Measurements from ENCODE around the gene CORO6.

The CORO6 gene

GRCh38 chr17:29622337-29623282, at the start of gene CORO6:
TSS of gene CORO6 (minus strand) at chr17:29622912. CDS start at chr17:29621421, 1,491 bp downstream.
- H3K27me3 ChIP-seq (ENCODE audit: insufficient read depth, low read depth, severe bottlenecking): no peaks in the 10 kb centered on the region
- no peak for TF ChIP-seq CTCF (IDR thresholded peaks at IDR 0.05; ENCODE audit: low read depth, low read length)
- no peaks in the 10 kb centered on the region for H3K9me3 ChIP-seq (ENCODE audit: severe bottlenecking)
- peak within 1 kb of the TSS; percentile 49 for H3K4me3 ChIP-seq (ENCODE audit: low read depth, low read length)
- peak; percentile 46 for DNase-seq
- H3K27ac ChIP-seq: peak within 1 kb of the TSS; percentile 53
- no peaks in the 10 kb centered on the region; the same call in 1 of the 2 replicates for H3K36me3 ChIP-seq

DNA sequence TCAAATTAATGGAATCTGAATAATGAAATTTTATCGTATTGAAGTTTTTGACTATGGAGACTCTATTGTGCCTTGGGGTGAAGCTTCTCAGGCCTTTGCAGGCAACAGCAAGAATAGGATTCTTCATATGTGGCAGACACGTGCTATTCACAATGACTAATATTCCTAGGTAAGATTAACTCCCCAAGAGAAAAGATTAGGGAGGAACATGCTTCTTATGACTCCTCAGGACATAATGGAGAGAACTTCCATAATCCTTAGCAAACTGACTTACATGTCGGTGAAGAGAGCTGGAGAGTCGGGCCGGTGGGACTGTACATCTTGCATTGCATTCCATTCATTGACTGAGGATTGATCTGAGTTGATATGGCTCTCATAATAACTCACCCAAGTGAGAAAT, 48.9 kb upstream of the CORO6 start:
- Histone ChIP-seq H3K36me3 (peaks cover 30% of the 10 kb centered on the region), H3K9me3 (ENCODE audit: severe bottlenecking) (no peaks in the 10 kb centered on the region), H3K27me3 (ENCODE audit: insufficient read depth, low read depth, severe bottlenecking) (no peaks in the 10 kb centered on the region), H3K27ac (no peak overlapping the region), H3K4me3 (ENCODE audit: low read depth, low read length) (no peak overlapping the region)
- no peak for DNase-seq
- no peak for TF ChIP-seq CTCF (IDR thresholded peaks at IDR 0.05; ENCODE audit: low read depth, low read length)

DNA sequence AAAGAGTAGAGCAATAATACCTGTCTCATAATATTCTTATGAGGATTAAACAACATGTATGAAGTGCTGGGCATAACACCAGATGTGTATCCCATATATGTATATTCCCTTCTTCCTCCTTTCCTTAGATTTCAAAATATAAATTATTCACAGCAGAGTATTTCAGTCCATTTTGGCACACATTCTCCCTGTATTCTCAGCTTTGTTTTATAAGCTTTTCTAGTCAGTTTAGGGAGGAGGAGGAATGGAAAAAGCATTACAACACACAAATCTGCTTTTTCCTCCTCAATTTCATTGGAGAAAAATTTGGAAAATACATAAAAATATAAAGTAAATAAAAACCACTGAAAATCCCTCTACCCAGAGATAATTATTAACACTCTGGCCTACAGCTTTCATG, 46.6 kb upstream of the CORO6 start:
- Histone ChIP-seq H3K27ac (no peak overlapping the region), H3K27me3 (ENCODE audit: insufficient read depth, low read depth, severe bottlenecking) (no peaks in the 10 kb centered on the region), H3K36me3 (peaks cover 49% of the 10 kb centered on the region), H3K9me3 (ENCODE audit: severe bottlenecking) (no peaks in the 10 kb centered on the region), H3K4me3 (ENCODE audit: low read depth, low read length) (no peak overlapping the region)
- DNase-seq: no peak
- TF ChIP-seq CTCF (IDR thresholded peaks at IDR 0.05; ENCODE audit: low read depth, low read length): no peak

- no peak overlapping the region for H3K27ac ChIP-seq
- no peak overlapping the region for H3K4me3 ChIP-seq (ENCODE audit: low read depth, low read length)
- no peak for TF ChIP-seq CTCF (IDR thresholded peaks at IDR 0.05; ENCODE audit: low read depth, low read length)
- H3K36me3 ChIP-seq: peaks cover 49% of the 10 kb centered on the region
- H3K9me3 ChIP-seq (ENCODE audit: severe bottlenecking): no peaks in the 10 kb centered on the region
- no peak for DNase-seq
- no peaks in the 10 kb centered on the region for H3K27me3 ChIP-seq (ENCODE audit: insufficient read depth, low read depth, severe bottlenecking)
Measured at GRCh38 chr17:29667969-29668368, 45.3 kb upstream of the CORO6 start.

DNA sequence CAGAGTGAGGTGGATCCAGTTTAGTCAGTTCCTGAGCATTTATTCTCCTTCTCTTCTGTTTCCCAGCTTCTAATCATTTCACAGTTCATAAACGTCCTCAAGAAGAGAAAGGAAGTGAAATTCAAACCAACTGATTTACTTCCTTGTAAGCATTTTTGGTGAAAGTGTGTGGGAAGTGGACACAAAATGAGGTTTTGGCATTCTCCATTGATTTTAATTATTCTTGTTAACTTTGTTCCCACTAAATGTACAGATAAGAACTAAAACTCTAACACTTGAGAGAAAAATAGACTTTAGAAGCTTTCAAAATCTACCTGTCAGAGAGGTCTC, 42.7 kb upstream of the CORO6 start:
- H3K4me3 ChIP-seq (ENCODE audit: low read depth, low read length): no peak overlapping the region
- no peak for DNase-seq
- no peaks in the 10 kb centered on the region for H3K9me3 ChIP-seq (ENCODE audit: severe bottlenecking)
- H3K27me3 ChIP-seq (ENCODE audit: insufficient read depth, low read depth, severe bottlenecking): no peaks in the 10 kb centered on the region
- TF ChIP-seq CTCF (IDR thresholded peaks at IDR 0.05; ENCODE audit: low read depth, low read length): no peak
- H3K27ac ChIP-seq: no peak overlapping the region
- peaks cover 37% of the 10 kb centered on the region for H3K36me3 ChIP-seq
